ENCODE measurements around the gene FABP7.

Gene FABP7

DNA sequence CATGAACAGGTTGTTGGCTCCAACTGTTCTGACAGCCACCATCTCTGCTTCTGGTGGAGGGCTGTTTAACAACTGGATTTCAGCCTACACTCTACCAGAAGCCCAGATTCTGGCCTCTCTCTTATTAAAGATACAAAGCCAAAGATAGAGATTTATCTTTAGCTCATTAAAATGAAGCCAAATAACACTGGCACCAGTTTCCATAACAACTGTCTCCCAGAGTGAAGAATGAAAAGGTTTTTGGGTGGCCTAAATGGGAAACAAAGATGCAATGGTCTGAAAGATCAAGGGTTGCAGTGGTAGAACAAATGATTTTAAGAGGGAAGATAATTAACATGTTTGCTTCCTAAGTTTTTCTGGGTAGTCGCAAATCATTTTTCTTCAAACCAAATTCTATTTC is 6.4 kb downstream of the FABP7 start:
- Histone ChIP-seq H3K27ac (no peak overlapping the region), H3K4me1 (peaks cover 0 to 16% (median 4%) of the 10 kb centered on the region in 4 donors), H3K4me3 (no peak overlapping the region), H3K9me3 (no peaks in the 10 kb centered on the region), H3K36me3 (no peaks in the 10 kb centered on the region), H3K27me3 (peaks cover 0 to 3% of the 10 kb centered on the region in 2 donors)
- TF ChIP-seq, protein P1, sequence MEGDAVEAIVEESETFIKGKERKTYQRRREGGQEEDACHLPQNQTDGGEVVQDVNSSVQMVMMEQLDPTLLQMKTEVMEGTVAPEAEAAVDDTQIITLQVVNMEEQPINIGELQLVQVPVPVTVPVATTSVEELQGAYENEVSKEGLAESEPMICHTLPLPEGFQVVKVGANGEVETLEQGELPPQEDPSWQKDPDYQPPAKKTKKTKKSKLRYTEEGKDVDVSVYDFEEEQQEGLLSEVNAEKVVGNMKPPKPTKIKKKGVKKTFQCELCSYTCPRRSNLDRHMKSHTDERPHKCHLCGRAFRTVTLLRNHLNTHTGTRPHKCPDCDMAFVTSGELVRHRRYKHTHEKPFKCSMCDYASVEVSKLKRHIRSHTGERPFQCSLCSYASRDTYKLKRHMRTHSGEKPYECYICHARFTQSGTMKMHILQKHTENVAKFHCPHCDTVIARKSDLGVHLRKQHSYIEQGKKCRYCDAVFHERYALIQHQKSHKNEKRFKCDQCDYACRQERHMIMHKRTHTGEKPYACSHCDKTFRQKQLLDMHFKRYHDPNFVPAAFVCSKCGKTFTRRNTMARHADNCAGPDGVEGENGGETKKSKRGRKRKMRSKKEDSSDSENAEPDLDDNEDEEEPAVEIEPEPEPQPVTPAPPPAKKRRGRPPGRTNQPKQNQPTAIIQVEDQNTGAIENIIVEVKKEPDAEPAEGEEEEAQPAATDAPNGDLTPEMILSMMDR (IDR thresholded peaks at IDR 0.05): no peak
- no peak for DNase-seq
- intact Hi-C loops (cut with DNase I; ENCODE audit: low total_unique reads): no loop called here

DNA sequence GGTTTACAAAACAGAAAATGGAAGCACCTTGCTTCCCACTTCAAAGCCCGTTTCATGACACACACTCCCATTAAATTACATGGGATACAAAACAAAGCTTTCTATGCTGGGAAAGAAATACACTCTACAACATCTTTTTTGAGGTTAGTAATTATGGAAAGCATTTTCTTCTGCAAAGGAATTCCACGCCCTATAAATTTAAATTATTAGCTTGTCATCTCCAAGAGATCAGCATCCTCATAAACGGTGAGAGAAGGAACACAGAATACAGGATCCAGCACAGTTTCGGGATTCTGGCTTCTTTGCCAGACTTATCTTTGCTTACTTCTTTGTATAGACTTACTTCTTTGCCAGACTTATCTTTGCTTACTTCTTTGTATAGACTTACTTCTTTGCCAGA is 8.2 kb downstream of the FABP7 start:
- DNase-seq: no peak
- Histone ChIP-seq H3K9me3 (no peaks in the 10 kb centered on the region), H3K4me1 (peaks cover 0 to 16% (median 4%) of the 10 kb centered on the region in 4 donors), H3K27ac (no peak overlapping the region), H3K27me3 (no peaks in the 10 kb centered on the region), H3K36me3 (no peaks in the 10 kb centered on the region), H3K4me3 (no peak overlapping the region)
- intact Hi-C loops (cut with DNase I; ENCODE audit: low total_unique reads): no loop called here
- TF ChIP-seq, protein P1 (IDR thresholded peaks at IDR 0.05): no peak

- H3K27ac ChIP-seq: peak overlapping the region in 1 of 2 donors; percentile 85
- no peaks in the 10 kb centered on the region for H3K36me3 ChIP-seq
- H3K4me3 ChIP-seq: no peak overlapping the region
- peaks cover 0 to 16% (median 4%) of the 10 kb centered on the region in 4 donors for H3K4me1 ChIP-seq
- TF ChIP-seq, protein P1 (IDR thresholded peaks at IDR 0.05): no peak
- intact Hi-C loops (cut with DNase I; ENCODE audit: low total_unique reads): no loop called here
- H3K9me3 ChIP-seq: no peaks in the 10 kb centered on the region
- no peaks in the 10 kb centered on the region for H3K27me3 ChIP-seq
- DNase-seq: no peak
These were observed 8.7 kb downstream of the FABP7 start for GRCh38 chr6:122788208-122788607.

- Histone ChIP-seq H3K36me3 (no peaks in the 10 kb centered on the region), H3K4me3 (peak overlapping the region; percentile 68 to 82), H3K27me3 (no peaks in the 10 kb centered on the region), H3K9me3 (no peaks in the 10 kb centered on the region), H3K27ac (peak overlapping the region; percentile 85 to 90), H3K4me1 (peaks cover 0 to 16% (median 4%) of the 10 kb centered on the region in 4 donors)
- TF ChIP-seq, protein P1 (IDR thresholded peaks at IDR 0.05): no peak
- DNase-seq: no peak
- intact Hi-C loops (cut with DNase I; ENCODE audit: low total_unique reads): no loop called here
These were observed 9.2 kb downstream of the FABP7 start for GRCh38 chr6:122788663-122789181.

GRCh38 chr6:122789182-122790027 is 9.9 kb downstream of the FABP7 start, which contains the start of gene SMPDL3A:
TSS of gene SMPDL3A (plus strand) at chr6:122789258. CDS start at chr6:122789347, 89 bp downstream.
- Histone ChIP-seq H3K9me3 (no peaks in the 10 kb centered on the region), H3K27me3 (no peaks in the 10 kb centered on the region), H3K4me1 (peaks cover 0 to 16% (median 4%) of the 10 kb centered on the region in 4 donors), H3K4me3 (peak within 1 kb of the TSS; percentile 68 to 82), H3K36me3 (no peaks in the 10 kb centered on the region), H3K27ac (peak within 1 kb of the TSS; percentile 85 to 90)
- TF ChIP-seq, protein P1 (IDR thresholded peaks at IDR 0.05): peak; percentile 4 to 25
- DNase-seq: peak; percentile 55 to 75
- intact Hi-C loops (cut with DNase I; ENCODE audit: low total_unique reads): no loop called here
